HG03135 (cell line): ENCODE results near the gene DNAH17.

ENCODE experiments used
- ATAC-seq: cut with Tn5 transposase; IDR thresholded peaks from one replicate; pipeline ENCODE4 v1.9.1; 2021; ENCODE audit warnings: mild to moderate bottlenecking, moderate library complexity; ENCODE audit not compliant: unreplicated experiment

The DNAH17 gene

GRCh38 chr17:78375401-78376151, 201.6 kb downstream of the DNAH17 start:
- no peak for ATAC-seq

- no peak for ATAC-seq
Observed at GRCh38 chr17:78374631-78375274, 202.4 kb downstream of the DNAH17 start.

- no peak for ATAC-seq
Observed at GRCh38 chr17:78374189-78374588, 203.0 kb downstream of the DNAH17 start.
